Endothelial cell of umbilical vein (primary cell): ENCODE results near the gene DNASE1L1. TPM values are rescaled to one million over a fixed set of nuclear protein-coding genes. Genes with fewer than 3 reads are reported as not detected.

Experiments used
- BruUV-seq: library from RNA; stranded (reverse); fragments of 400-500 nt; replicated peaks from 2 replicates; lab custom pipeline; 2021; lab: Mats Ljungman, UMichigan
- CTCF ChIA-PET: fragments of 300-600, 350-600 bp; sonication (Branson Sonifier 250); formaldehyde crosslinking; loops from one replicate; lab custom pipeline; 2021; ENCODE audit warnings: antibody characterized with exemption, inconsistent platforms; lab: Charles Lee
- POLR2A ChIA-PET: fragments of 300-600, 350-600 bp; sonication (Branson Sonifier 250); formaldehyde crosslinking; loops from one replicate; lab custom pipeline; 2021; ENCODE audit warnings: antibody characterized with exemption, inconsistent platforms; lab: Charles Lee
- DNase-seq: peaks from one replicate; pipeline ENCODE4 v3.0.0-alpha.2; 2011; ENCODE audit warnings: low read depth, low spot score
- FAIRE-seq: peaks from 2 replicates; lab custom pipeline; 2011; peaks lifted over from hg19 to GRCh38; lab: Jason Lieb, UNC
- H2AFZ ChIP-seq: 2 replicates; pipeline ENCODE4 v1.6.0; 2012; ENCODE audit warnings: low read depth, low read length, control low read depth, inconsistent platforms
- H3K27ac ChIP-seq: 2 replicates; pipeline ENCODE4 v1.5.1; 2011; ENCODE audit warnings: low read depth, mild to moderate bottlenecking, control low read depth, low read length, moderate library complexity; ENCODE audit not compliant: insufficient read depth
- H3K27me3 ChIP-seq, 2 experiments: 2 replicates each; pipeline versions ENCODE4 v1.6.0 to v1.6.1; 2011; ENCODE audit warnings: low read length in 2 of 2, mixed read lengths in 1 of 2; ENCODE audit not compliant: control insufficient read depth in 2 of 2, insufficient read depth in 2 of 2
- H3K36me3 ChIP-seq, 2 experiments: 2 replicates in 1 of 2; 3 replicates in 1 of 2; pipeline ENCODE4 v1.5.1; 2011; ENCODE audit warnings: low read length in 2 of 2, mild to moderate bottlenecking in 1 of 2, moderate library complexity in 1 of 2; ENCODE audit not compliant: control insufficient read depth in 2 of 2, insufficient read depth in 2 of 2; ENCODE audit errors: extremely low read depth in 1 of 2
- H3K4me1 ChIP-seq: 3 replicates; pipeline ENCODE4 v1.5.1; 2011; ENCODE audit warnings: mild to moderate bottlenecking, low read length; ENCODE audit not compliant: control insufficient read depth, insufficient read depth; ENCODE audit errors: extremely low read depth
- H3K4me2 ChIP-seq: 2 replicates; pipeline ENCODE4 v1.6.1; 2011; ENCODE audit warnings: low read length, control low read depth, mixed read lengths; ENCODE audit not compliant: insufficient read depth
- H3K4me3 ChIP-seq, 3 experiments: fragments of 200-600 bp in 1 of 3; sonication (generic), shearing (Covaris generic) in 1 of 3; replicated peaks in 1 of 3; 2 replicates each; pipeline ENCODE4 v1.5.1; 2011 to 2016; ENCODE audit warnings: control low read depth in 3 of 3, low read length in 3 of 3, mild to moderate bottlenecking in 2 of 3, inconsistent platforms in 1 of 3, low read depth in 1 of 3, moderate library complexity in 1 of 3; ENCODE audit not compliant: insufficient read depth in 1 of 3
- H3K79me2 ChIP-seq: 2 replicates; pipeline ENCODE4 v1.6.0; 2012; ENCODE audit warnings: low read length, inconsistent platforms; ENCODE audit not compliant: control insufficient read depth, insufficient read depth
- H3K9ac ChIP-seq: replicated peaks from 2 replicates; pipeline ENCODE3; 2011; ENCODE audit warnings: low read length, control low read depth; ENCODE audit not compliant: insufficient read depth; ENCODE audit errors: extremely low read depth
- H3K9me1 ChIP-seq: replicated peaks from 3 replicates; pipeline ENCODE4 v1.6.0; 2011; ENCODE audit warnings: mild to moderate bottlenecking, low read length; ENCODE audit not compliant: control insufficient read depth, insufficient read depth; ENCODE audit errors: extremely low read depth
- H3K9me3 ChIP-seq: replicated peaks from 2 replicates; pipeline ENCODE4 v1.5.1; 2012; ENCODE audit warnings: low read length, inconsistent platforms; ENCODE audit not compliant: control insufficient read depth, insufficient read depth
- H4K20me1 ChIP-seq: replicated peaks from 2 replicates; pipeline ENCODE3; 2011; ENCODE audit warnings: mild to moderate bottlenecking, low read length; ENCODE audit not compliant: control insufficient read depth, insufficient read depth; ENCODE audit errors: extremely low read depth
- EZH2 ChIP-seq: IDR thresholded peaks from 2 replicates; pipeline ENCODE4 v1.6.1; 2012; ENCODE audit warnings: borderline replicate concordance, low read depth, mild to moderate bottlenecking, moderate library complexity, low read length, inconsistent platforms; ENCODE audit not compliant: severe bottlenecking
- JUN ChIP-seq: IDR thresholded peaks from 2 replicates; pipeline ENCODE4 v1.6.1; 2011; ENCODE audit warnings: borderline replicate concordance, low read depth; ENCODE audit not compliant: insufficient read length, insufficient read depth
- MYC ChIP-seq: IDR thresholded peaks from one replicate; pipeline ENCODE4 v1.6.1; 2011; ENCODE audit warnings: mild to moderate bottlenecking, low read depth, low read length
- POLR2A ChIP-seq: IDR thresholded peaks from 2 replicates; pipeline ENCODE4 v1.6.1; 2012; ENCODE audit warnings: low read depth, mild to moderate bottlenecking, control low read depth, low read length
- POLR2AphosphoS5 ChIP-seq: IDR thresholded peaks from 2 replicates; pipeline ENCODE4 v1.6.1; 2012; ENCODE audit warnings: low read depth, mild to moderate bottlenecking, control low read depth, low read length, moderate library complexity; ENCODE audit not compliant: insufficient read depth
- dilution Hi-C: fragments of 300-500 bp; cut with MboI; formaldehyde crosslinking; loops from one replicate; pipeline ENCODE4 v1.15.0; 2019; ENCODE audit warnings: low sequenced_read_pairs; ENCODE audit not compliant: extremely low pct_ligation_motif_present
- intact Hi-C: fragments of 100-400 bp; cut with micrococcal nuclease; formaldehyde crosslinking; loops from one replicate; pipeline ENCODE4 v1.10.0; 2022
- polyA plus RNA-seq, 4 experiments: library from polyadenylated mRNA; depleted of rRNA in 3 of 4; stranded (reverse) in 3 of 4; unstranded in 1 of 4; fragments of >200 nt; gene quantifications; 2 replicates each; pipeline versions ENCODE4 v1.2.1 to v1.2.3, GENCODE V29; 2011 to 2012; ENCODE audit warnings: missing spikeins in 1 of 4
- total RNA-seq: library from RNA; stranded (reverse); gene quantifications from 2 replicates; pipeline ENCODE4 v1.2.3, GENCODE V29; 2021
- TF ChIP-seq, protein P1 (sequence below), 2 donors: IDR thresholded peaks; 1 replicate in 1 of 2; 2 replicates in 1 of 2; pipeline ENCODE4 v1.5.1; 2011; ENCODE audit warnings: low read length in 2 of 2, mild to moderate bottlenecking in 2 of 2, moderate library complexity in 2 of 2, control low read depth in 1 of 2, inconsistent platforms in 1 of 2, low read depth in 1 of 2; ENCODE audit not compliant: insufficient read depth in 1 of 2; ENCODE audit errors: extremely low read depth in 1 of 2
- TF ChIP-seq, protein P2 (sequence below): IDR thresholded peaks from 2 replicates; pipeline ENCODE4 v1.6.1; 2011; ENCODE audit not compliant: insufficient read depth, insufficient read length

The DNASE1L1 gene
- total and polyA plus RNA-seq, 2 donors (not counting 3 experiments of a cell fraction or from before 2014, with no cell fraction given): 61.5 to 84.9 TPM

DNA sequence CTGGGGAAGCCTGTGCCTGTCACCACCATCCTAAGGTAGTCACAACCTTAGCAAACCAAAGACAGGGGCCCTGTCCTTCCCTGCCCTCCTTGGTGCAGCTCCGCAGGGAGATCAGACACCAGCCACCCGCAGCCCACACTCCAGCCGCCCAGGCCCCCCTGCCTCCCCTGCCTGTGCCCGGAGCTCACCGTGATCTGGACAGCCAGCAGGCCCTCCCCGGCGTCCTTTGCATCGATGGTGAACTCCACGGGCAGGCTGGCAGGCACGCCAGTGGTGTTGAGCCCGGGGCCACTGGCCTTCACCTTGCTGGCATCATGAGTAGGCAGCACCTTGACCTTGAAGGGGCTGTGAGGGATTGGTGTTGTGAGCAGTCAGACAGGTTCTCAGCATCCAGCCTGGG is 51.0 kb downstream of the DNASE1L1 start:
- Histone ChIP-seq H3K27me3 (no peaks in the 10 kb centered on the region), H3K4me2 (no peak overlapping the region), H3K36me3 (peaks cover 16 to 96% of the 10 kb centered on the region in 2 experiments), H3K27ac (no peak overlapping the region), H4K20me1 (no peaks in the 10 kb centered on the region), H2AFZ (no peak overlapping the region), H3K9ac (no peak overlapping the region), H3K9me1 (no peaks in the 10 kb centered on the region), H3K79me2 (peaks cover 60% of the 10 kb centered on the region), H3K4me1 (no peaks in the 10 kb centered on the region), H3K9me3 (no peaks in the 10 kb centered on the region), H3K4me3 (no peak overlapping the region)
- intact Hi-C loops: no loop called here
- dilution Hi-C loops: no loop called here
- FAIRE-seq (no peak), DNase-seq (no peak)
- ChIA-PET CTCF (no interaction called here), POLR2A (no interaction called here)
- no TSS peak for BruUV-seq
- TF ChIP-seq JUN (no peak), EZH2 (no peak), POLR2A (no peak), MYC (no peak), POLR2AphosphoS5 (peak; percentile 12)
- TF ChIP-seq, protein P1, sequence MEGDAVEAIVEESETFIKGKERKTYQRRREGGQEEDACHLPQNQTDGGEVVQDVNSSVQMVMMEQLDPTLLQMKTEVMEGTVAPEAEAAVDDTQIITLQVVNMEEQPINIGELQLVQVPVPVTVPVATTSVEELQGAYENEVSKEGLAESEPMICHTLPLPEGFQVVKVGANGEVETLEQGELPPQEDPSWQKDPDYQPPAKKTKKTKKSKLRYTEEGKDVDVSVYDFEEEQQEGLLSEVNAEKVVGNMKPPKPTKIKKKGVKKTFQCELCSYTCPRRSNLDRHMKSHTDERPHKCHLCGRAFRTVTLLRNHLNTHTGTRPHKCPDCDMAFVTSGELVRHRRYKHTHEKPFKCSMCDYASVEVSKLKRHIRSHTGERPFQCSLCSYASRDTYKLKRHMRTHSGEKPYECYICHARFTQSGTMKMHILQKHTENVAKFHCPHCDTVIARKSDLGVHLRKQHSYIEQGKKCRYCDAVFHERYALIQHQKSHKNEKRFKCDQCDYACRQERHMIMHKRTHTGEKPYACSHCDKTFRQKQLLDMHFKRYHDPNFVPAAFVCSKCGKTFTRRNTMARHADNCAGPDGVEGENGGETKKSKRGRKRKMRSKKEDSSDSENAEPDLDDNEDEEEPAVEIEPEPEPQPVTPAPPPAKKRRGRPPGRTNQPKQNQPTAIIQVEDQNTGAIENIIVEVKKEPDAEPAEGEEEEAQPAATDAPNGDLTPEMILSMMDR (IDR thresholded peaks at IDR 0.05; ENCODE audit: extremely low read depth in 1 of 2, insufficient read depth in 1 of 2, low read depth in 1 of 2, low read length in 2 of 2): no peak
- TF ChIP-seq, protein P2, sequence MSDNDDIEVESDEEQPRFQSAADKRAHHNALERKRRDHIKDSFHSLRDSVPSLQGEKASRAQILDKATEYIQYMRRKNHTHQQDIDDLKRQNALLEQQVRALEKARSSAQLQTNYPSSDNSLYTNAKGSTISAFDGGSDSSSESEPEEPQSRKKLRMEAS: no peak
